Omental fat pad (tissue), 4 donors: Measurements from ENCODE around the gene MLXIP. TPM values are rescaled to one million over a fixed set of nuclear protein-coding genes. Genes with fewer than 3 reads are reported as not detected.

Experiments used
- ATAC-seq: fragments of 150-250 bp; one replicate; pipeline ENCODE4 v1.9.1; 2016; ENCODE audit warnings: mild to moderate bottlenecking, moderate library complexity; ENCODE audit not compliant: low FRiP score
- DNase-seq: peaks from one replicate; pipeline ENCODE4 v3.0.0-alpha.2; 2019; ENCODE audit warnings: low spot score
- total RNA-seq, 4 donors: library from RNA; depleted of rRNA; stranded (reverse); fragments of >200 nt; gene quantifications; one replicate each; pipeline ENCODE4 v1.1.0, GENCODE V29; 2016
- TF ChIP-seq, protein P1 (sequence below), 3 donors: fragments of 450-650 bp; IDR thresholded peaks; one replicate each; pipeline ENCODE4 v1.5.1; 2016 to 2017; ENCODE audit warnings: antibody characterized with exemption in 3 of 3, mild to moderate bottlenecking in 3 of 3, moderate library complexity in 2 of 3

MLXIP gene
- total RNA-seq, 4 donors from 2014 or later: 17.4 to 49.6 (median 32.6) TPM

DNA sequence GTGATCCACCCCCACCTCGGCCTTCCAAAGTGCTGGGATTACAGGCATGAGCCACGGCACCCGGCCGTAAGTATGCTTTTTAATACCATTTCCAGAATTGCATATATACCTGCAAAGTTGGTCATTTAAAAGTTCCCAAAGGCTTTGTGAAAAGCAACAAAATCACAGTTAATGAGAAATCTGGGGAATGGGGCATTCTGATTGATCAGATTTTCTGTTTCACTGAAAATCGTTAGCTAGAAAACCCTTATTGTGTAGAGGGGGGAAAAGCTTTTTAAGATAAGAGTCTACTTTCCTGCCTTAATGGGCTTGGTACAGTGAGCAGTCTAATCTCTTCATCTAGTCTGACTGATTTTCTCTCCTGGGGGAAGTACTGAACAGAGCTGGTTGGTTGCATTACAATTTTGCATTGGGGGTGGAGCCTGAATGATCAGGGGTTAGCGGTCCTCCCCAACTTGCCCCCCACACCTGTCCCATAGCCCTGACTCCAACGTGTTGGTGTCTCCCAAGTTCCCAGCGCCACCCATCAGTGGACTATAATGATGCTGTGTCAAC lies 71.6 kb downstream of the MLXIP start:
- ATAC-seq: no peak
- DNase-seq: no peak
- TF ChIP-seq, protein P1, sequence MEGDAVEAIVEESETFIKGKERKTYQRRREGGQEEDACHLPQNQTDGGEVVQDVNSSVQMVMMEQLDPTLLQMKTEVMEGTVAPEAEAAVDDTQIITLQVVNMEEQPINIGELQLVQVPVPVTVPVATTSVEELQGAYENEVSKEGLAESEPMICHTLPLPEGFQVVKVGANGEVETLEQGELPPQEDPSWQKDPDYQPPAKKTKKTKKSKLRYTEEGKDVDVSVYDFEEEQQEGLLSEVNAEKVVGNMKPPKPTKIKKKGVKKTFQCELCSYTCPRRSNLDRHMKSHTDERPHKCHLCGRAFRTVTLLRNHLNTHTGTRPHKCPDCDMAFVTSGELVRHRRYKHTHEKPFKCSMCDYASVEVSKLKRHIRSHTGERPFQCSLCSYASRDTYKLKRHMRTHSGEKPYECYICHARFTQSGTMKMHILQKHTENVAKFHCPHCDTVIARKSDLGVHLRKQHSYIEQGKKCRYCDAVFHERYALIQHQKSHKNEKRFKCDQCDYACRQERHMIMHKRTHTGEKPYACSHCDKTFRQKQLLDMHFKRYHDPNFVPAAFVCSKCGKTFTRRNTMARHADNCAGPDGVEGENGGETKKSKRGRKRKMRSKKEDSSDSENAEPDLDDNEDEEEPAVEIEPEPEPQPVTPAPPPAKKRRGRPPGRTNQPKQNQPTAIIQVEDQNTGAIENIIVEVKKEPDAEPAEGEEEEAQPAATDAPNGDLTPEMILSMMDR (IDR thresholded peaks at IDR 0.05): no peak

DNA sequence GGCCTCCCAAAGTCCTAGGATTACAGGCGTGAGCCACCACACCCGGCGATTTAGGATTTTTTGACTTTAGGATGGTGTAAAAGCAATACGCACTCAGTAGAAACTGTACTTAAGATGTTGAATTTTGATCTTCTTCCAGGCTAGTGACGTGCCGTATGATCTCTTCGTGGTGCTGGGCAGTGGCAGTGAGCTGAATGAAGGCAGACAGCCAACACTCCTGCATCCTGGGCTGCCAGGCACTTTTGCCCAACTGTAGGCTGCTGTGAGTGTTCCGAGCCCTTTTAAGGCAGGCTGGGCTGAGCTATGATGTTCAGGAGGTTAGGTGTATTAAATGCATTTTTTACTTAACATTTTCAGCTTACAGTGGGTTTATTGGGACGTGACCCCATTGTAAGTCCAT lies 74.2 kb downstream of the MLXIP start:
- TF ChIP-seq, protein P1 (IDR thresholded peaks at IDR 0.05): no peak
- DNase-seq (no peak), ATAC-seq (no peak)

DNA sequence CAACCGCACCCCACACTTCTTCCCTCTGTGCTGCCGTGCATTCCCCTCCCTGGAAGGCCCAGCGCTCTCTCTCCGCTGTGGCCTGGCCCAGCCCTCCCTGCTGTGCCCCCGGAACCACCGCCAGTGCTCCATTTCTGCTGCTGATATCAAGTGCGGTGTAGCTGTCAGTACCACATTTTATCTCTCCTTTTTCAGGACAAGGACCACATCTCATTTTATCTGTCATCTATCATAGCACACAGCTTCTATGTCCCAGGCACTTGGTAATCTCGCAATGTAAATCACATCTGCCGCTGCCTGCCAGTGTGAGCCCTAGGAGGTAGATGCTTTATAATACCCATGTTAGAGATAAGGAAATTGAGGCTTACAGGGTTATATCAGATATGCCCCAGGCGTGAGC lies 77.1 kb downstream of the MLXIP start:
- DNase-seq: no peak
- ATAC-seq: no peak
- TF ChIP-seq, protein P1 (IDR thresholded peaks at IDR 0.05): no peak

DNA sequence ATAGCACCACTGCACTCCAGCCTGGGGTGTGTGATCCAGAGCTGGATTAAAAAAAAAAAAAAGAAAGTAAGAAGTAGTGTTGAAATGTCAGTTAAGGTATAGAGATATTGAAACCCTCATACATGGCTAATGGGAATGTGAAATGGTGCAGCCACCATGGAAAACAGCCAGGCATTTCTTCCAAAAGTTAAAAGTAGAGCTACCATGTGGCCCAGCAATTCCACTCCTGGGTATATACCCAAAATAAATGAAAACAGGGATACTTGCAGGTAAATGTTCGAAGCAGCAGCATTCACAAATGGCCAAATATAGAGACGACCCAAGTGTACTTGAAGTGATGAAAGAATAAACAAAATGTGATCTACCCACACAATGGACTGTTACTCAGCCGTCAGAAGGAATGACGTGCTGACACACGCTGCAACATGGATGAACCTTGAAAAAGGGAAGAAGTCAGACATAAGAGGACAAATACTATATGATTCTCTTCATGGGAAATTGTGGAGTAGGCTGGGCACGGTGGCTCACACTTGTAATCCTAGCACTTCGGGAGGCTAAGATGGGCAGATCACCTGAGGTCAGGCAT lies 80.2 kb downstream of the MLXIP start:
- ATAC-seq (no peak), DNase-seq (no peak)
- TF ChIP-seq, protein P1 (IDR thresholded peaks at IDR 0.05): no peak

DNA sequence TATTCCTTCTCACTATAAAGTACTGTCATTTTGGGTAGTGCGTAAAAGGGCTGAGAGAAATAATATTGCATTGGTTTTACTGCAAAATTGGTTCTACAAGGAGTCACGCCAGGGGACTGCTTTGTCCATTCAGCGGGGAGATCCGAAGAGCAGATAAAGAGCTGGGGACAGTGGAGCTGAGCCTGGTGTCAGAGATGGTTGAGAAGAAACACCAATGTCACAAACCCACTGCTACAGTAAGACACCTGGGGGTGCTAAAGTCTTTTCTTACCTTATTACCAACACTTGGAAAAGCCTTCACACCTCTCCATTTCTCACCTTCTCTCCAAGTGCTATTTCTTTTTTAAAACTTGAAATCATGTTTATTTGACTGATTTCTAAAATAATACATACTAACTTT lies 81.3 kb downstream of the MLXIP start:
- no peak for ATAC-seq
- no peak for DNase-seq
- TF ChIP-seq, protein P1 (IDR thresholded peaks at IDR 0.05): no peak

DNA sequence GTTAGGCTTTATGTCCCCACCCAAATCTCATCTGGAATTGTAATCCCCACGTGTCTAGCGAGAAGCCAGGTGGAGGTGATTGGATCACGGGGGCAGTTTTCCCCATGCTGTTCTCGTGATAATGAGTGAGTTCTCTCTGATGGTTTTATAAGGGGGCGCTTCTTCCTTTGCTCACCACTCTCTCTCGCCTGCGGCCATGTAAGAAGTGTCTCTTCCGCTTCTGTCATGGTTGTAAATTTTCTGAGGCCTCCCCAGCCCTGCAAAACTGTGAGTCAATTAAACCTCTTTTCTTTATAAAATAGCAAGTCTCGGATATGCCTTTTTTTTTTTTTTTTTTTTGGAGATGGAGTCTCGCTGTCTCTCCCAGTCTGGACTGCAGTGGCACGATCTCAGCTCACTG lies 82.2 kb downstream of the MLXIP start:
- TF ChIP-seq, protein P1 (IDR thresholded peaks at IDR 0.05): no peak
- no peak for ATAC-seq

DNA sequence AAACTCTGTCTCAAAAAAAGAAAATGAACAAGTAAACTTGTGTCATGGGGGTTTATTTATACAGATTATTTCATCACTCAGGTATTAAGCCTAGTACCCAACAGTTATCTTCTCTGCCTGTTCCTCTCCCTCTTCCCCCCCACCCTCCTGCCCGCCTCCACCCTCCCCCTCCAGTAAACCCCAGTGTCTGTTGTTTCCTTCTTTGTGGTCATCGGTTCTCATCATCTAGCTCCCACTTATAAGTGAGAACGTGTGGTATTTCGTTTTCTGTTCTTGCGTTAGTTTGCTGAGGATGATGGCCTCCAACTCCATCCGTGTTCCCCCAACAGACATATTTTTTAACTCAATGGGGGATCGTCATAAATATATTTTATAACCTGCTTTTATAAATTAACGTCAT lies 83.1 kb downstream of the MLXIP start:
- no peak for DNase-seq
- no peak for ATAC-seq
- TF ChIP-seq, protein P1 (IDR thresholded peaks at IDR 0.05): no peak

More for the DNA sequence above, 82.2 kb downstream of the MLXIP start:
- no peak for DNase-seq
